SK-N-DZ (cell line): ENCODE data around the gene PIK3R3. TPM values are rescaled to one million over a fixed set of nuclear protein-coding genes. Genes with fewer than 3 reads are reported as not detected.

Experiments
- DNase-seq: peaks from one replicate; pipeline ENCODE4 v3.0.0-alpha.2; 2015; ENCODE audit warnings: low spot score
- polyA plus RNA-seq, 2 experiments: library from polyadenylated mRNA; depleted of rRNA; stranded (reverse); fragments of >200 nt; gene quantifications; 2 replicates each; pipeline ENCODE4 v1.2.3, GENCODE V29; 2014

PIK3R3 gene
- polyA plus RNA-seq (2014; cell fraction: cytosol; rRNA removed), result 21.2 and 24.3 TPM in 2 replicates
- 11.0 and 14.0 TPM in 2 replicates for polyA plus RNA-seq (2014; cell fraction: nucleus; rRNA removed)

- DNase-seq, result peak; percentile 99
Observed at GRCh38 chr1:46132529-46133180, at the start of gene PIK3R3. Gene PIK3R3 (minus strand): TSS chr1:46132629. CDS start chr1:46131952, 677 bp downstream.

GRCh38 chr1:46181343-46182260 lies 49.2 kb upstream of the PIK3R3 start:
- DNase-seq, result peak; percentile 49

GRCh38 chr1:46180082-46180616 lies 47.7 kb upstream of the PIK3R3 start:
- DNase-seq, result no peak

GRCh38 chr1:46179138-46180081 lies 47.0 kb upstream of the PIK3R3 start:
- peak; percentile 80 for DNase-seq

GRCh38 chr1:46176211-46176865 lies 43.9 kb upstream of the PIK3R3 start, which contains the start of gene P3R3URF:
Gene P3R3URF (minus strand): TSS chr1:46176488. CDS start chr1:46176471, 17 bp downstream.
- DNase-seq, result no peak

GRCh38 chr1:46175243-46175642 lies 42.8 kb upstream of the PIK3R3 start:
- no peak for DNase-seq

- no peak for DNase-seq
Observed at GRCh38 chr1:46174448-46175231, 42.2 kb upstream of the PIK3R3 start, which contains the start of gene TSPAN1. Gene TSPAN1 (plus strand): TSS chr1:46175087. CDS start chr1:46181108, 6,021 bp downstream.

GRCh38 chr1:46173361-46173856 lies 41.0 kb upstream of the PIK3R3 start:
- no peak for DNase-seq

GRCh38 chr1:46172321-46172720 lies 39.9 kb upstream of the PIK3R3 start:
- DNase-seq, result no peak

- no peak for DNase-seq
Observed at GRCh38 chr1:46171871-46172270, 39.4 kb upstream of the PIK3R3 start.

- DNase-seq, result no peak
Observed at GRCh38 chr1:46171351-46171750, 38.9 kb upstream of the PIK3R3 start.

GRCh38 chr1:46169811-46170454 lies 37.5 kb upstream of the PIK3R3 start:
- DNase-seq, result no peak

GRCh38 chr1:46168477-46168876 lies 36.0 kb upstream of the PIK3R3 start:
- DNase-seq, result no peak

- no peak for DNase-seq
Observed at GRCh38 chr1:46166521-46167462, 34.4 kb upstream of the PIK3R3 start.

GRCh38 chr1:46160212-46160611 lies 27.8 kb upstream of the PIK3R3 start:
- DNase-seq, result no peak

- no peak for DNase-seq
Observed at GRCh38 chr1:46159516-46159915, 27.1 kb upstream of the PIK3R3 start.
